ENCODE data around the gene PRPF18.

Gene PRPF18

DNA sequence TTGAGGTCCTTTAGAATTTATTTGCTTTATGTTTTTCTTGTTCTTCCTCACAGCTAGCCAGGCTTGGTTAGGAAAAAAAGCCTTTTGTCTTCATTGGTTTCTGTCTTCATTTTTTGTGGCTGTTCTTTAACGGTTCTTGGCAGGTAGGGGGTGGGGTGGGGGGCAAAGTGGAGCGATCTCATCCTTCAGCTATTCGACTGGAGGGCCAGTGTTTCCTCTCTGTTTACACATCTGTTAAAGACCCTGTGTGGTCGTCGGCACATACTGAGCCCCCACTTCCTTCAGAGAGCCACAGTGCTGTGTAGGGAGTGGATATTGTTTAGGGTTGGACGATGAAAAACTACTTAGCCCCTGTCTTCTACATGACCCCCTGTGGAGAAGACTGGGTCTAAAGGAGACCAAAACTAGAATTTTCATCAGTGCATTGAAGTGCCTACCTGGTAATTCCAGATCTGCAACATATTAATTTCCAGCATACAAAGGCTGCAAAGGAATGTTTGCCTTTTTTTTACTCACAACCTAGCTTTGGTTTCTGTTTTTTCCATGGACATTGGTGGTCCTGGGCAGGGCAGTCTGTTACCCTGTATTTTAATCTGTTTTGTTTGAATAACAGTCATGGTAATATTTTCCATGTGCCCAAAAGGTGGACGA, 29.0 kb downstream of the PRPF18 start:
- H3K4me3 ChIP-seq (ENCODE audit: low read depth in 1 of 2, low read length in 1 of 2): no peak overlapping the region
- H3K9me3 ChIP-seq: no peaks in the 10 kb centered on the region
- peaks cover 91% of the 10 kb centered on the region for H3K36me3 ChIP-seq
- H3K27ac ChIP-seq: no peak overlapping the region
- no peaks in the 10 kb centered on the region for H3K4me1 ChIP-seq (ENCODE audit: control insufficient read depth in 1 of 2, insufficient read depth in 1 of 2, low read depth in 1 of 2, low read length in 1 of 2)
- no peaks in the 10 kb centered on the region for H3K27me3 ChIP-seq
- TF ChIP-seq, protein P1, sequence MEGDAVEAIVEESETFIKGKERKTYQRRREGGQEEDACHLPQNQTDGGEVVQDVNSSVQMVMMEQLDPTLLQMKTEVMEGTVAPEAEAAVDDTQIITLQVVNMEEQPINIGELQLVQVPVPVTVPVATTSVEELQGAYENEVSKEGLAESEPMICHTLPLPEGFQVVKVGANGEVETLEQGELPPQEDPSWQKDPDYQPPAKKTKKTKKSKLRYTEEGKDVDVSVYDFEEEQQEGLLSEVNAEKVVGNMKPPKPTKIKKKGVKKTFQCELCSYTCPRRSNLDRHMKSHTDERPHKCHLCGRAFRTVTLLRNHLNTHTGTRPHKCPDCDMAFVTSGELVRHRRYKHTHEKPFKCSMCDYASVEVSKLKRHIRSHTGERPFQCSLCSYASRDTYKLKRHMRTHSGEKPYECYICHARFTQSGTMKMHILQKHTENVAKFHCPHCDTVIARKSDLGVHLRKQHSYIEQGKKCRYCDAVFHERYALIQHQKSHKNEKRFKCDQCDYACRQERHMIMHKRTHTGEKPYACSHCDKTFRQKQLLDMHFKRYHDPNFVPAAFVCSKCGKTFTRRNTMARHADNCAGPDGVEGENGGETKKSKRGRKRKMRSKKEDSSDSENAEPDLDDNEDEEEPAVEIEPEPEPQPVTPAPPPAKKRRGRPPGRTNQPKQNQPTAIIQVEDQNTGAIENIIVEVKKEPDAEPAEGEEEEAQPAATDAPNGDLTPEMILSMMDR (IDR thresholded peaks at IDR 0.05): no peak

DNA sequence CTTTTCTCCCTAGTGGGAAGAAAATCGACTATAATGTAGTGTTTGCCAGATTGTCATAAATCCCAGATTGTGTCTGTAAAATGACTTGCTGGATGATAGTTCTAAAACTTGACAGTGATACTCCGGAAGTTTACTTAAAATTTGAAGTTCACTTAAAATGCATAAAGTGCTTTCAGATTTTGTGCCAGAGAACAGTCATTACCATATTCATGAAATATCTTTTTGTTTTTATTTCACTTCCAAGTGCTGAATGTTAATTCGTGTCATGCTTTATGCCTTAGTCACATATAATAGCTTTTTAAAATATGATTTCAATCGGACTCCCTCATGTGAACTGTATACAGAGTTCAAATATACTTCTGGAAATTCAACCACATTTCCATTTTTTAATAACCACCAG, 30.4 kb downstream of the PRPF18 start:
- Histone ChIP-seq H3K36me3 (peaks cover 91% of the 10 kb centered on the region), H3K27me3 (no peaks in the 10 kb centered on the region), H3K4me1 (ENCODE audit: control insufficient read depth in 1 of 2, insufficient read depth in 1 of 2, low read depth in 1 of 2, low read length in 1 of 2) (no peaks in the 10 kb centered on the region), H3K9me3 (no peaks in the 10 kb centered on the region), H3K27ac (no peak overlapping the region), H3K4me3 (ENCODE audit: low read depth in 1 of 2, low read length in 1 of 2) (no peak overlapping the region)
- TF ChIP-seq, protein P1 (IDR thresholded peaks at IDR 0.05): no peak

DNA sequence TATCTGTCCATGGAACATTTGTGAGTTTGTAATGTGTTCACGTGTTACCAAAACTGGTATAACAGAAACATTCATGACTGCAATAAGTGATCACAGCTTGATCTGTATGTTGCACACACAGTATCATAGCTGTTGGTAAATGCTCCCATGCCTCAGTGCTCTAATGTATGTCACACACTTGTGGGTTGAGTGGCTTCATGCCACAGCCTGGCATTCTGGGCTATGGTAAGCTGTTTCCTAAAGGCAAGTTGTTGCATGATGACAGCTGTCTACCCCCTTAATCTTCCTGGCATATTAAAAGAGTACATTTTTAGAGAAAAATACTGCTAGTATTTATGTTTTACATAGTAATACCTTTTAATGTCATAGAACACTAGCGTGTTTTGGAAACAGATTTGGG, 35.2 kb downstream of the PRPF18 start:
- Histone ChIP-seq H3K36me3 (peaks cover 78% of the 10 kb centered on the region), H3K4me3 (ENCODE audit: low read depth in 1 of 2, low read length in 1 of 2) (no peak overlapping the region), H3K27ac (no peak overlapping the region), H3K27me3 (no peaks in the 10 kb centered on the region), H3K4me1 (ENCODE audit: control insufficient read depth in 1 of 2, insufficient read depth in 1 of 2, low read depth in 1 of 2, low read length in 1 of 2) (no peaks in the 10 kb centered on the region), H3K9me3 (no peaks in the 10 kb centered on the region)
- TF ChIP-seq, protein P1 (IDR thresholded peaks at IDR 0.05): no peak

DNA sequence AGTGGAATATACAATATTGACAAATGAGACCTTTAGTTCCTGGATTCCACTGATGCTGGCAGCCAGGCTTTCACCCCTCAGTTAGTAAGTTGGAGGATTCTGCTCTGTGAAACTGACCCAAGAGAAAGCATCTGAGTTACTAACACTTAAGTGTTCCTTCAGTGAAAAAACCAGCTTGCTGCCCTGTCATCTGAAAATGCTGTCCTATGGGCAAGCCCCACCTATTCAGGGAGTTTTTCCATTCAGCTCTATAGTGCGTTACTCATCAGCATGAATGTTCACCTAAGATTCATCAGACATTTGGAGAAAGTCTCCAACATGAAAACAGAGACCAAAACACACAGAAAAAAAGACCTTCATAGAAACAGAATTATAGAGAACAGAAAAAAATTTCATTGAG, 37.9 kb downstream of the PRPF18 start:
- TF ChIP-seq, protein P1 (IDR thresholded peaks at IDR 0.05): no peak
- Histone ChIP-seq H3K4me1 (ENCODE audit: control insufficient read depth in 1 of 2, insufficient read depth in 1 of 2, low read depth in 1 of 2, low read length in 1 of 2) (no peaks in the 10 kb centered on the region), H3K27ac (no peak overlapping the region), H3K27me3 (no peaks in the 10 kb centered on the region), H3K36me3 (peaks cover 74% of the 10 kb centered on the region), H3K9me3 (no peaks in the 10 kb centered on the region), H3K4me3 (ENCODE audit: low read depth in 1 of 2, low read length in 1 of 2) (no peak overlapping the region)

DNA sequence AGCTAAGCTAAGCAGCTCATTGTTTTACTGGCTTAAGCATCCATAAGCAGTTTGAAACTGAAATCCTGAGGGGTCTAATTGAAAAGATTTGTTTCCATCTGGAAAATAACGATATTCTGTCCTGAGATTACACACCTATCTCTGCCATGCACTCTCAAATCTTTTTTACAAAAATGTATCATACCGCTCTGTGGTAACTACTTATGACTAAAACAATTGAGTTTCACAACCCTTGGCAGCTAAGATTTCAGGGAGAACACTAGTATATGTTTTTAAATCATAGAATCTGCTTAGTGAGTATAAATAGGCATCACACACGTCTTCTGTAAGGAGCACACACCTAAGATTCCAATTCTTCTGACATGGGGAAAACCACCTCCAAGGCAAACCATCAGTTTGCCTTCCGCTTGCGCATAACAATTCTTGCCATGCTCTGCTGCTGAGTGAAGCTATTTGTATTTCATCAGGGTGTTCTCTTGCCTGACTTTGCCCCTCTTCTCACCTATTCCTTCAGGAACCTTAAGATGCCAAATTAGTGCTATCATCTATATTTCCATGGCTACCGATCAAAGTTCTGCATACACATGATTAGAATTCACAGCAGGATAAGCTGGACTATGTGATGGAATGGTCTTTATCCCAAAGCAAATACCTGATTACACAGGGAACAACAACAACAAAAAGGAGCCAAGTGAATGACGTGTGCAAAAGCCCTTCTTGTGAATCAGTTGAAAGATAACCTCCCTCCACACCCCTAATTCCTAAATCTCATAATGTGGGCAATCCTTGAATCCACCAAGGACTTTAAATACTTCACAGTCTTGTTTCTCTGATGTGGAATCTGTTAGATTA, 40.9 kb downstream of the PRPF18 start:
- Histone ChIP-seq H3K36me3 (peaks cover 74% of the 10 kb centered on the region), H3K4me1 (ENCODE audit: control insufficient read depth in 1 of 2, insufficient read depth in 1 of 2, low read depth in 1 of 2, low read length in 1 of 2) (no peaks in the 10 kb centered on the region), H3K9me3 (no peaks in the 10 kb centered on the region), H3K27ac (no peak overlapping the region), H3K4me3 (ENCODE audit: low read depth in 1 of 2, low read length in 1 of 2) (no peak overlapping the region), H3K27me3 (no peaks in the 10 kb centered on the region)
- TF ChIP-seq, protein P1 (IDR thresholded peaks at IDR 0.05): no peak
